Neural cell (in vitro differentiated cells): ENCODE results near the gene NELL2. TPM values are rescaled to one million over a fixed set of nuclear protein-coding genes. Genes with fewer than 3 reads are reported as not detected.

Source experiments
- H2AFZ ChIP-seq: fragments of 200-600, 300-800 bp; sonication (generic), shearing (Covaris generic); 2 replicates; pipeline ENCODE4 v1.6.0; 2014; ENCODE audit warnings: low read depth, mild to moderate bottlenecking, antibody characterized with exemption, low read length, moderate library complexity
- H3F3A ChIP-seq: fragments of 200-600 bp; shearing (Covaris generic); 2 replicates; pipeline ENCODE4 v1.6.1; 2016; ENCODE audit warnings: mild to moderate bottlenecking, moderate library complexity, mixed read lengths, antibody characterized with exemption, low read length; ENCODE audit not compliant: insufficient read depth, poor library complexity, severe bottlenecking
- H3K27ac ChIP-seq: fragments of 200-600, 300-800 bp; sonication (generic), shearing (Covaris generic); 2 replicates; pipeline ENCODE4 v1.5.1; 2014; ENCODE audit warnings: mild to moderate bottlenecking, low read length, moderate library complexity
- H3K27me3 ChIP-seq: fragments of 300-800, 200-600 bp; sonication (generic), shearing (Covaris generic); 2 replicates; pipeline ENCODE4 v1.6.0; 2014; ENCODE audit warnings: mild to moderate bottlenecking, low read depth, low read length, moderate library complexity; ENCODE audit not compliant: insufficient read depth
- H3K36me3 ChIP-seq: fragments of 300-800, 200-600 bp; sonication (generic), shearing (Covaris generic); 2 replicates; pipeline ENCODE4 v1.5.1; 2014; ENCODE audit warnings: mild to moderate bottlenecking, antibody characterized with exemption, low read length, moderate library complexity; ENCODE audit not compliant: insufficient read depth
- H3K4me2 ChIP-seq: fragments of 300-800, 200-600 bp; sonication (generic), shearing (Covaris generic); 2 replicates; pipeline ENCODE4 v1.6.0; 2014; ENCODE audit warnings: mild to moderate bottlenecking, low read length
- H3K4me3 ChIP-seq: fragments of 300-800, 200-600 bp; sonication (generic), shearing (Covaris generic); 2 replicates; pipeline ENCODE4 v1.5.1; 2014; ENCODE audit warnings: mild to moderate bottlenecking, low read length, moderate library complexity
- H3K79me2 ChIP-seq: fragments of 200-600 bp; shearing (Covaris generic); replicated peaks from 2 replicates; pipeline ENCODE4 v1.6.0; 2014; ENCODE audit warnings: mild to moderate bottlenecking, low read length, moderate library complexity; ENCODE audit not compliant: insufficient read depth
- H3K9ac ChIP-seq: fragments of 300-800, 200-600 bp; sonication (generic), shearing (Covaris generic); 2 replicates; pipeline ENCODE4 v1.6.1; 2016; ENCODE audit warnings: mild to moderate bottlenecking, low read length, mixed read lengths
- H3K9me2 ChIP-seq: fragments of 200-600 bp; shearing (Covaris generic); 2 replicates; pipeline ENCODE4 v1.6.1; 2016; ENCODE audit warnings: mild to moderate bottlenecking, low read length, mixed read lengths; ENCODE audit not compliant: insufficient read depth
- H3K9me3 ChIP-seq: fragments of 200-600, 300-800 bp; sonication (generic), shearing (Covaris generic); 2 replicates; pipeline ENCODE4 v1.6.1; 2016; ENCODE audit warnings: mild to moderate bottlenecking, mixed run types, low read length, moderate library complexity, mixed read lengths
- H4K20me1 ChIP-seq: fragments of 200-600 bp; shearing (Covaris generic); 2 replicates; pipeline ENCODE4 v1.6.1; 2016; ENCODE audit warnings: mild to moderate bottlenecking, mixed run types; ENCODE audit not compliant: insufficient read depth
- EP300 ChIP-seq: fragments of 450-650 bp; conservative IDR thresholded peaks from 2 replicates; pipeline ENCODE4 v1.6.1; 2014; ENCODE audit warnings: antibody characterized with exemption, mild to moderate bottlenecking, moderate library complexity; ENCODE audit not compliant: poor library complexity, severe bottlenecking
- EZH2 ChIP-seq: fragments of 200-600, 300-800 bp; shearing (Covaris generic), sonication (generic); IDR thresholded peaks from 2 replicates; pipeline ENCODE4 v1.6.1; 2014; ENCODE audit warnings: antibody characterized with exemption, low read length, borderline replicate concordance, mild to moderate bottlenecking; ENCODE audit not compliant: insufficient read depth, poor library complexity, severe bottlenecking
- MXI1 ChIP-seq: fragments of 450-650 bp; conservative IDR thresholded peaks from 2 replicates; pipeline ENCODE4 v1.6.1; 2014; ENCODE audit warnings: antibody characterized with exemption, mild to moderate bottlenecking; ENCODE audit not compliant: poor library complexity, severe bottlenecking
- POLR2AphosphoS5 ChIP-seq: IDR thresholded peaks from 2 replicates; pipeline ENCODE4 v1.6.1; 2012
- RAD21 ChIP-seq: fragments of 450-650 bp; conservative IDR thresholded peaks from 2 replicates; pipeline ENCODE4 v1.6.1; 2014; ENCODE audit warnings: antibody characterized with exemption, mild to moderate bottlenecking, moderate library complexity
- REST ChIP-seq: IDR thresholded peaks from 2 replicates; pipeline ENCODE4 v1.6.1; 2012; ENCODE audit warnings: borderline replicate concordance
- SMC3 ChIP-seq: fragments of 450-650 bp; conservative IDR thresholded peaks from 2 replicates; pipeline ENCODE4 v1.6.1; 2014; ENCODE audit warnings: antibody characterized with exemption, mild to moderate bottlenecking, moderate library complexity; ENCODE audit not compliant: poor library complexity
- TAF1 ChIP-seq: IDR thresholded peaks from 2 replicates; pipeline ENCODE4 v1.6.1; 2012; ENCODE audit warnings: low read depth
- polyA plus RNA-seq: library from polyadenylated mRNA; depleted of rRNA; stranded (reverse); fragments of >200 nt; gene quantifications from 2 replicates; pipeline ENCODE4 v1.2.3, GENCODE V29; 2014
- TF ChIP-seq, protein P1 (sequence below): fragments of 450-650 bp; IDR thresholded peaks from 2 replicates; pipeline ENCODE4 v1.5.1; 2014; ENCODE audit warnings: antibody characterized with exemption, mild to moderate bottlenecking, moderate library complexity; ENCODE audit not compliant: poor library complexity, severe bottlenecking

NELL2 gene
- polyA plus RNA-seq, 1 donor from 2014 or later, result 41.8 TPM

DNA sequence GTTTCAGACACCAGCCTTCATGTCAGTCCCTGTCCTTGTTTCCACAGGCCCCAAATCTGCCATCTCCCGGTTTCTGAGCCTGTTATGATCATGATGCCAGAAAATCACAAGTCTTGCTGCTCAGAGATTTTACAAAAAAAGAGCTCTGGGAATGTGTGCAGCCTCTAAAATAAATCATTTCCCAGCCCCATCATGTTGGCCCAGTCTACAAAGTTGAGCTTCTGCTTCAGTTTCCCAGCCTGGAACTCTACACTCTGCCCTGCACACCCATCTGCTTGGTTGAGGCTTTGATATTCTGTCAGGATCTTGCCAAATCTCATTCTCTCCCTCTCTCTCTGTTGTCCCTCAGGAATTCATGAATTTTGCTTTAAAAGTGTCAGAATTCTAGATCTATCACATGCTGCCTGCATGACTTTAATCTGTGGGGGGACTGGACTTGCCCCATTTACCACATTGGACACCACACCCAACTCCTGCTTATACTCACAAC, 45.5 kb downstream of the NELL2 start:
- no peak overlapping the region for H3K4me3 ChIP-seq
- no peak overlapping the region for H3K4me2 ChIP-seq
- H2AFZ ChIP-seq, result no peak overlapping the region
- no peaks in the 10 kb centered on the region for H3K9me2 ChIP-seq
- no peak overlapping the region for H3K9ac ChIP-seq
- H3K9me3 ChIP-seq, result no peaks in the 10 kb centered on the region
- H3K27ac ChIP-seq, result no peak overlapping the region
- TF ChIP-seq TAF1, result no peak
- no peak for TF ChIP-seq RAD21
- no peak for TF ChIP-seq EP300
- TF ChIP-seq MXI1, result no peak
- TF ChIP-seq EZH2, result no peak
- TF ChIP-seq POLR2AphosphoS5, result no peak
- TF ChIP-seq, protein P1, sequence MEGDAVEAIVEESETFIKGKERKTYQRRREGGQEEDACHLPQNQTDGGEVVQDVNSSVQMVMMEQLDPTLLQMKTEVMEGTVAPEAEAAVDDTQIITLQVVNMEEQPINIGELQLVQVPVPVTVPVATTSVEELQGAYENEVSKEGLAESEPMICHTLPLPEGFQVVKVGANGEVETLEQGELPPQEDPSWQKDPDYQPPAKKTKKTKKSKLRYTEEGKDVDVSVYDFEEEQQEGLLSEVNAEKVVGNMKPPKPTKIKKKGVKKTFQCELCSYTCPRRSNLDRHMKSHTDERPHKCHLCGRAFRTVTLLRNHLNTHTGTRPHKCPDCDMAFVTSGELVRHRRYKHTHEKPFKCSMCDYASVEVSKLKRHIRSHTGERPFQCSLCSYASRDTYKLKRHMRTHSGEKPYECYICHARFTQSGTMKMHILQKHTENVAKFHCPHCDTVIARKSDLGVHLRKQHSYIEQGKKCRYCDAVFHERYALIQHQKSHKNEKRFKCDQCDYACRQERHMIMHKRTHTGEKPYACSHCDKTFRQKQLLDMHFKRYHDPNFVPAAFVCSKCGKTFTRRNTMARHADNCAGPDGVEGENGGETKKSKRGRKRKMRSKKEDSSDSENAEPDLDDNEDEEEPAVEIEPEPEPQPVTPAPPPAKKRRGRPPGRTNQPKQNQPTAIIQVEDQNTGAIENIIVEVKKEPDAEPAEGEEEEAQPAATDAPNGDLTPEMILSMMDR, result no peak
- TF ChIP-seq SMC3, result no peak
- TF ChIP-seq REST, result no peak
- H3K36me3 ChIP-seq, result no peaks in the 10 kb centered on the region
- no peaks in the 10 kb centered on the region for H3F3A ChIP-seq
- H3K27me3 ChIP-seq, result no peaks in the 10 kb centered on the region
- H3K79me2 ChIP-seq, result peaks cover 4% of the 10 kb centered on the region
- H4K20me1 ChIP-seq, result no peaks in the 10 kb centered on the region

GRCh38 chr12:44829045-44829444, 47.1 kb downstream of the NELL2 start:
- Histone ChIP-seq H3K9me3 (no peaks in the 10 kb centered on the region), H3K79me2 (peaks cover 4% of the 10 kb centered on the region), H3F3A (no peaks in the 10 kb centered on the region), H3K4me2 (no peak overlapping the region), H3K27me3 (no peaks in the 10 kb centered on the region), H3K4me3 (no peak overlapping the region), H3K9me2 (no peaks in the 10 kb centered on the region), H3K9ac (no peak overlapping the region), H4K20me1 (no peaks in the 10 kb centered on the region), H2AFZ (no peak overlapping the region), H3K36me3 (no peaks in the 10 kb centered on the region), H3K27ac (no peak overlapping the region)
- no peak for TF ChIP-seq EZH2
- TF ChIP-seq EP300, result no peak
- TF ChIP-seq, protein P1, result no peak
- no peak for TF ChIP-seq TAF1
- TF ChIP-seq REST, result no peak
- TF ChIP-seq POLR2AphosphoS5, result no peak
- no peak for TF ChIP-seq RAD21
- no peak for TF ChIP-seq MXI1
- no peak for TF ChIP-seq SMC3
